Tibial nerve (tissue), 4 donors: ENCODE measurements around the gene MGST2.

Source experiments
- EP300 ChIP-seq, 2 donors: sonication (generic); formaldehyde crosslinking; IDR thresholded peaks; one replicate each; pipeline ENCODE4 v1.6.1; 2017; ENCODE audit warnings: antibody characterized with exemption in 2 of 2, mild to moderate bottlenecking in 1 of 2
- TF ChIP-seq, protein P1 (sequence below), 5 experiments: fragments of 200-600 bp in 3 of 5; fragments of 450-650 bp in 2 of 5; sonication (generic) in 3 of 5; IDR thresholded peaks; one replicate each; pipeline ENCODE4 v1.5.1; 2016 to 2019; ENCODE audit warnings: antibody characterized with exemption in 5 of 5, mild to moderate bottlenecking in 3 of 5, moderate library complexity in 2 of 5

DNA sequence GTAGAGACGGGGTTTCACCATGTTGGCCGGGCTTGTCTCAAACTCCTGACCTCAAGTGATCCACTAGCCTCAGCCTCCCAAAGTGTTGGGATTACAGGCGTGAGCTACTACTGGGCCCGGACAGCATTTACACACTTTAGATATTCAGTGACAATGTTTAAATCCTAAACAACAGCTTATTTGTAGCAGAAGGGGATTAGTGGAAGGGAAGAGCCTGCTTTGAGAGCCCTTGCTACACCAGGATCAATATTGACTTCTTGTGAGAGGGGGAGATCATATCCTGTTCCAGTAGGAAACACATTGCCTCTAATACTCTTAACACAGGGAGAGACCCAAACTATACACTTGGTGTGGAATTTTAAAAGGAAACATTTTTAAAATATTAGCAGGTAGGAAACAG lies 7.1 kb downstream of the MGST2 start:
- TF ChIP-seq, protein P1, sequence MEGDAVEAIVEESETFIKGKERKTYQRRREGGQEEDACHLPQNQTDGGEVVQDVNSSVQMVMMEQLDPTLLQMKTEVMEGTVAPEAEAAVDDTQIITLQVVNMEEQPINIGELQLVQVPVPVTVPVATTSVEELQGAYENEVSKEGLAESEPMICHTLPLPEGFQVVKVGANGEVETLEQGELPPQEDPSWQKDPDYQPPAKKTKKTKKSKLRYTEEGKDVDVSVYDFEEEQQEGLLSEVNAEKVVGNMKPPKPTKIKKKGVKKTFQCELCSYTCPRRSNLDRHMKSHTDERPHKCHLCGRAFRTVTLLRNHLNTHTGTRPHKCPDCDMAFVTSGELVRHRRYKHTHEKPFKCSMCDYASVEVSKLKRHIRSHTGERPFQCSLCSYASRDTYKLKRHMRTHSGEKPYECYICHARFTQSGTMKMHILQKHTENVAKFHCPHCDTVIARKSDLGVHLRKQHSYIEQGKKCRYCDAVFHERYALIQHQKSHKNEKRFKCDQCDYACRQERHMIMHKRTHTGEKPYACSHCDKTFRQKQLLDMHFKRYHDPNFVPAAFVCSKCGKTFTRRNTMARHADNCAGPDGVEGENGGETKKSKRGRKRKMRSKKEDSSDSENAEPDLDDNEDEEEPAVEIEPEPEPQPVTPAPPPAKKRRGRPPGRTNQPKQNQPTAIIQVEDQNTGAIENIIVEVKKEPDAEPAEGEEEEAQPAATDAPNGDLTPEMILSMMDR (IDR thresholded peaks at IDR 0.05), result no peak
- TF ChIP-seq EP300 (IDR thresholded peaks at IDR 0.05), result no peak
